Prostate gland (tissue), 2 donors: ENCODE results near the gene TFRC.

Source experiments
- POLR2A ChIP-seq: fragments of 450-650 bp; IDR thresholded peaks from one replicate; pipeline ENCODE4 v1.6.1; 2016; ENCODE audit warnings: antibody characterized with exemption, mild to moderate bottlenecking
- TF ChIP-seq, protein P1 (sequence below), 4 experiments: fragments of 200-600 bp in 2 of 4; fragments of 450-650 bp in 2 of 4; sonication (generic) in 2 of 4; IDR thresholded peaks; 1 replicate in 3 of 4; 2 replicates in 1 of 4; pipeline ENCODE4 v1.5.1; 2016 to 2019; ENCODE audit warnings: antibody characterized with exemption in 4 of 4, mild to moderate bottlenecking in 2 of 4, moderate library complexity in 2 of 4

DNA sequence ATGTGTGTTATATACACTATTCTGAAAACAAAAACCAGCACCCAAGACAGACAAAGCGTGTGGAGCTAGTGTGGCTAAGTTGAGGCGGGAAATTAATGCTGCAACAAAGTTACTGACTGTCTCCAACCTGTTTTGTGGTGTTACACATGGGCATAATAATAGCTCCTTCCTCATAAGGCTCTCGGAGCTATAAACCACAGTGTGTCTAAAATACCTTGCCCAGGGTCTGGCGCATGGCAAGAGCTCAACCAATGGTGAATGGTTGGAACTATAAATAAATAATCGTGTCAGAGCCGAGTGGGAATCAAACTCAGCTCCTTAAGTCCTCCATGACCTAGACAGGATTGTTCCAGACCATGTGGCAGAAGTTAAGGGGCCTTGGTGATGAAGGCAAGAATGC lies 35.9 kb upstream of the TFRC start:
- TF ChIP-seq, protein P1, sequence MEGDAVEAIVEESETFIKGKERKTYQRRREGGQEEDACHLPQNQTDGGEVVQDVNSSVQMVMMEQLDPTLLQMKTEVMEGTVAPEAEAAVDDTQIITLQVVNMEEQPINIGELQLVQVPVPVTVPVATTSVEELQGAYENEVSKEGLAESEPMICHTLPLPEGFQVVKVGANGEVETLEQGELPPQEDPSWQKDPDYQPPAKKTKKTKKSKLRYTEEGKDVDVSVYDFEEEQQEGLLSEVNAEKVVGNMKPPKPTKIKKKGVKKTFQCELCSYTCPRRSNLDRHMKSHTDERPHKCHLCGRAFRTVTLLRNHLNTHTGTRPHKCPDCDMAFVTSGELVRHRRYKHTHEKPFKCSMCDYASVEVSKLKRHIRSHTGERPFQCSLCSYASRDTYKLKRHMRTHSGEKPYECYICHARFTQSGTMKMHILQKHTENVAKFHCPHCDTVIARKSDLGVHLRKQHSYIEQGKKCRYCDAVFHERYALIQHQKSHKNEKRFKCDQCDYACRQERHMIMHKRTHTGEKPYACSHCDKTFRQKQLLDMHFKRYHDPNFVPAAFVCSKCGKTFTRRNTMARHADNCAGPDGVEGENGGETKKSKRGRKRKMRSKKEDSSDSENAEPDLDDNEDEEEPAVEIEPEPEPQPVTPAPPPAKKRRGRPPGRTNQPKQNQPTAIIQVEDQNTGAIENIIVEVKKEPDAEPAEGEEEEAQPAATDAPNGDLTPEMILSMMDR (IDR thresholded peaks at IDR 0.05) = no peak
- no peak for TF ChIP-seq POLR2A
